ENCODE results near the gene SLF2.

- no peak for TF ChIP-seq EGR1 (IDR thresholded peaks at IDR 0.05; ENCODE audit: low read depth in 2 of 2)
- TF ChIP-seq CTCF (IDR thresholded peaks at IDR 0.05; ENCODE audit: low read depth, low read length, missing input control) = no peak
- no peak for TF ChIP-seq MAX (IDR thresholded peaks at IDR 0.05)
- TF ChIP-seq TAF1 (conservative IDR thresholded peaks at IDR 0.05) = no peak
- no peak for TF ChIP-seq GABPA (IDR thresholded peaks at IDR 0.05 in 1 of 2, conservative IDR thresholded peaks at IDR 0.05 in 1 of 2)
- TF ChIP-seq NR2F2 (IDR thresholded peaks at IDR 0.05) = no peak
- TF ChIP-seq SP1 (IDR thresholded peaks at IDR 0.05) = no peak
- no peak for TF ChIP-seq ATF3 (IDR thresholded peaks at IDR 0.05)
- no peak for TF ChIP-seq RAD21 (IDR thresholded peaks at IDR 0.05)
- no peak for TF ChIP-seq REST (IDR thresholded peaks at IDR 0.05)
- TF ChIP-seq ZBTB33 (IDR thresholded peaks at IDR 0.05) = no peak
- no peak for TF ChIP-seq YY1 (IDR thresholded peaks at IDR 0.05)
- TF ChIP-seq FOXA1 (IDR thresholded peaks at IDR 0.05) = no peak
These were observed 96.2 kb downstream of the SLF2 start for GRCh38 chr10:101008823-101009423.

All from liver (tissue), 3 donors.